ENCODE measurements around the gene PKDREJ. TPM values are rescaled to one million over a fixed set of nuclear protein-coding genes. Genes with fewer than 3 reads are reported as not detected.

The PKDREJ gene
- total RNA-seq, 1 experiment from 2014 or later = 0.05 TPM

GRCh38 chr22:46241396-46242007 lies 21.6 kb downstream of the PKDREJ start:
- Mint-ChIP-seq H3K27me3 (ENCODE audit: unreplicated experiment) (no peaks in the 10 kb centered on the region), H3K9me3 (ENCODE audit: low read depth, unreplicated experiment) (no peaks in the 10 kb centered on the region), H3K27ac (ENCODE audit: unreplicated experiment) (no peak overlapping the region), H3K4me1 (ENCODE audit: low read depth, unreplicated experiment) (no peaks in the 10 kb centered on the region), H3K4me3 (ENCODE audit: low read depth, unreplicated experiment) (no peak overlapping the region), H3K36me3 (ENCODE audit: insufficient read depth, unreplicated experiment) (no peaks in the 10 kb centered on the region)
- CTCF ChIA-PET = interaction anchor here (0.7 kb wide), 1 partner anchor 264 kb away, joined by 3 read pairs; no protein-coding TSS in a partner anchor
- intact Hi-C loops (cut with micrococcal nuclease; ENCODE audit: unreplicated experiment) = no loop called here
- no peak for TF ChIP-seq CTCF (IDR thresholded peaks at IDR 0.05; ENCODE audit: unreplicated experiment)
- BruUV-seq (replicated peaks) = no TSS peak
- no peak for DNase-seq

- Mint-ChIP-seq H3K36me3 (ENCODE audit: insufficient read depth, unreplicated experiment) (no peaks in the 10 kb centered on the region), H3K27ac (ENCODE audit: unreplicated experiment) (no peak overlapping the region), H3K4me1 (ENCODE audit: low read depth, unreplicated experiment) (no peaks in the 10 kb centered on the region), H3K27me3 (ENCODE audit: unreplicated experiment) (no peaks in the 10 kb centered on the region), H3K4me3 (ENCODE audit: low read depth, unreplicated experiment) (no peak overlapping the region), H3K9me3 (ENCODE audit: low read depth, unreplicated experiment) (no peaks in the 10 kb centered on the region)
- intact Hi-C loops (cut with micrococcal nuclease; ENCODE audit: unreplicated experiment) = no loop called here
- no peak for TF ChIP-seq CTCF (IDR thresholded peaks at IDR 0.05; ENCODE audit: unreplicated experiment)
- CTCF ChIA-PET = no interaction called here
- no TSS peak for BruUV-seq (replicated peaks)
- no peak for DNase-seq
Observed at GRCh38 chr22:46240907-46241306, 22.2 kb downstream of the PKDREJ start.

- no peaks in the 10 kb centered on the region for H3K27me3 Mint-ChIP-seq (ENCODE audit: unreplicated experiment)
- H3K4me3 Mint-ChIP-seq (ENCODE audit: low read depth, unreplicated experiment) = no peak overlapping the region
- CTCF ChIA-PET = no interaction called here
- intact Hi-C loops (cut with micrococcal nuclease; ENCODE audit: unreplicated experiment) = no loop called here
- TF ChIP-seq CTCF (IDR thresholded peaks at IDR 0.05; ENCODE audit: unreplicated experiment) = no peak
- no TSS peak for BruUV-seq (replicated peaks)
- no peaks in the 10 kb centered on the region for H3K4me1 Mint-ChIP-seq (ENCODE audit: low read depth, unreplicated experiment)
- no peaks in the 10 kb centered on the region for H3K36me3 Mint-ChIP-seq (ENCODE audit: insufficient read depth, unreplicated experiment)
- H3K9me3 Mint-ChIP-seq (ENCODE audit: low read depth, unreplicated experiment) = no peaks in the 10 kb centered on the region
- H3K27ac Mint-ChIP-seq (ENCODE audit: unreplicated experiment) = no peak overlapping the region
- DNase-seq = no peak
Observed at GRCh38 chr22:46240506-46240905, 22.6 kb downstream of the PKDREJ start.

GRCh38 chr22:46240073-46240472 lies 23.1 kb downstream of the PKDREJ start:
- H3K36me3 Mint-ChIP-seq (ENCODE audit: insufficient read depth, unreplicated experiment) = no peaks in the 10 kb centered on the region
- no peaks in the 10 kb centered on the region for H3K27me3 Mint-ChIP-seq (ENCODE audit: unreplicated experiment)
- no peak overlapping the region for H3K27ac Mint-ChIP-seq (ENCODE audit: unreplicated experiment)
- intact Hi-C loops (cut with micrococcal nuclease; ENCODE audit: unreplicated experiment) = no loop called here
- no peak overlapping the region for H3K4me3 Mint-ChIP-seq (ENCODE audit: low read depth, unreplicated experiment)
- no peak for TF ChIP-seq CTCF (IDR thresholded peaks at IDR 0.05; ENCODE audit: unreplicated experiment)
- BruUV-seq (replicated peaks) = no TSS peak
- no peaks in the 10 kb centered on the region for H3K4me1 Mint-ChIP-seq (ENCODE audit: low read depth, unreplicated experiment)
- CTCF ChIA-PET = no interaction called here
- DNase-seq = no peak
- H3K9me3 Mint-ChIP-seq (ENCODE audit: low read depth, unreplicated experiment) = no peaks in the 10 kb centered on the region

All from Calu3 (cell line).